Activated naive CD4-positive, alpha-beta T cell treated with Interleukin-2 at 50 U/mL for 16 hours (primary cell): Measurements from ENCODE around the gene ARPC5L.
"Not testable (repeated sequence)": the region's sequence is repeated elsewhere in the genome, so short reads cannot be mapped to it uniquely, and the experiment has no call there.

Experiments used
- DNase-seq: peaks from one replicate; pipeline ENCODE4 v3.0.0-alpha.2; 2020

ARPC5L gene

GRCh38 chr9:124894741-124895170, 32.8 kb downstream of the ARPC5L start:
- DNase-seq: peak; percentile 25

DNA sequence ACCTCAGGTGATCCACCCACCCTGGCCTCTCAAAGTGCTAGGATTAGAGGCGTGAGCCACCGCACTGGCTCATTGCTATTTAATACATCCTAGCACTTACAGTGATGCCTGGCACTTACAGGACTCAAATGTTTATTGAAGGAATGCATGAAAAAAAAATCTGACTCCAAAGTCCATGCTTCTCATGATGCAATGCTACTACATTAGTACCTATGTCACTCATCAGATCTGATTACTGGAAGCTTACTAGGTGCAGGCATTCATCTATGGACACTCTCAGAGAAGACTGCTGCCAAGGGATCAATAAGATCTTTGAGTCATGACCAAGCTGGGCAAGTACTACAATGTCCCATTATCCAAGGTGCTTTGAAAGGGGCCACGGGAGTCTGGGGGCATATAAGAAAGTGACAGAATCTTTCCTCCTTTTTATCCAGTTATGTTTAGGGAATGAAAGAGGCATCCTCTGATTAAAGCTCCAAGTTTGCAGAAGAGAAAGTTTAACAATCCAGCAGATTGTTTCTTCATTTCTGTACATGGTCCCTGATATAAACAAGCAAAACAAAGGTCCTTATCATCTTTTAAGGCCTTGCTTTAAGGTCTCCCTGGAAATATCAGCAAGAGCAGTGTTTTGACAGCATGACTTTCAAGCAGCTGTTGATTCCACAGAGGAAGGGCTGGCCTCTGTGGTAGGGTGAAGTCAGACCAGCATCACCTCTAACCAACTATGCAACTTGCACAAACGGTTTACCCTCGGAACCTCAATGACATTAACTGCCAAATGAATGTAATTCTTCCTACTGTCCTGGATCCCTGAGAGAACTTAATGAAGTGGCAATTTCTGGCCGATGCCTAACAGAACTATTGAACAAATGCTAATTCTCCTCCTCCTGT, 35.9 kb downstream of the ARPC5L start:
- no peak for DNase-seq

- DNase-seq: no peak
These were observed 37.9 kb downstream of the ARPC5L start for GRCh38 chr9:124899845-124900244.

GRCh38 chr9:124906966-124907365, 45.0 kb downstream of the ARPC5L start:
- no peak for DNase-seq

- DNase-seq: no peak
These were observed 46.2 kb downstream of the ARPC5L start for GRCh38 chr9:124908098-124908497.

DNA sequence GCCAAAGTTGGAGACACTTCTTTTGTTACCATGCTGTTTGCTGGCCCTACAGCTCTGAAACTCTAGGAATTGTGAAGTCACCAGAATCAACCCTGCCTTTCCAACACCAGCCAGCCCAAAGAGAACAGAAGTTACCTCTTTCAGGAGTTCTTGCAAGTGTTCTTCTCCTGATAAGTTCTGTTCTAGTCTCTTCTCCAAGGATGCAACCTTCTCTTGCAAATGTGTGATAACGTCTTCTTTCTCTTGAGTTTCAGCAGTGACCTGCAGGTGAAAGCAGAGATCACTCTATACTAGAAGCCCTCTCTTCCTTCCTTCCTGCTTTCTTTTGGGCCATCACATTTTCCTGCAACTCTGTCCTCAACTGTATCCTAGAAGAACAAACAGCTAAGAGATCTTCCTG, 49.8 kb downstream of the ARPC5L start:
- DNase-seq: no peak

- no peak for DNase-seq
These were observed 51.4 kb downstream of the ARPC5L start for GRCh38 chr9:124913378-124913777.

GRCh38 chr9:124914753-124915405, 52.9 kb downstream of the ARPC5L start:
- no peak for DNase-seq

- DNase-seq: not testable (repeated sequence)
These were observed 58.5 kb downstream of the ARPC5L start for GRCh38 chr9:124920394-124920793.
